NOMO-1 treated with DMSO at 0.1 percent for 48 hours (cell line): ENCODE measurements around the gene PI4K2A.

Source experiments
- DNase-seq: peaks from one replicate; lab custom pipeline; 2025; ENCODE audit not compliant: unreplicated experiment; lab: John Stamatoyannopoulos, UW

The PI4K2A gene

DNA sequence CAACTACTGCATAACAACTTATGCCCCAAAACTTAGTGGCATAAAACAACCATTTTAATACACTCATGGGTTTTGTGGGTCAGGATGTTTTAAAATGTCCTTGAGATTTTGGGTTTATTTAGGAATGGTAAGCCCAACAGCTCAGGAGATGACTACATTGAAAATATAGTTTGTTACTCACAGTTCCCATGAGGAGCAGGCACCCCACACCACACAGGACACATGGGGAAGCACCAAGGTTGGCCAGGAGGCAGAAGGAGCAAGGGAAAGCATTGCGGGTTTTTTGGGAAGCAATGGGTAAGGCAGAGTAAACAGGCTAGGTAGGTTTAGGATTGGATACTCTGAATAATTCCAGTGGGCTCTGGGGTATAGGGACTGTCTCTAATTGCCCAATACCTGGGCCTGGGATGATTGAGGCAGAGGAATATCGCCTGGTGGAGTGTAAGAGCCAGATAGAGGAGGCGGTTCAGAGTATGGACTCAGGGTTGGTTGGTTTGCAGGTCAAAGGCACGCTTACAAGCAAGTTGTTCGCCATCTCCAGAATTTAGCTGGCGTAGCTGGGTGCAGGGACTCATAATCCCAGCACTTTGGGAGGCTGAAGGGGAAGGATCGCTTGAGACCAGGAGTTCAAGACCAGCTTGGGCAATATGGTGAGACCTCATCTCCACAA lies 63.1 kb downstream of the PI4K2A start:
- DNase-seq = no peak

DNA sequence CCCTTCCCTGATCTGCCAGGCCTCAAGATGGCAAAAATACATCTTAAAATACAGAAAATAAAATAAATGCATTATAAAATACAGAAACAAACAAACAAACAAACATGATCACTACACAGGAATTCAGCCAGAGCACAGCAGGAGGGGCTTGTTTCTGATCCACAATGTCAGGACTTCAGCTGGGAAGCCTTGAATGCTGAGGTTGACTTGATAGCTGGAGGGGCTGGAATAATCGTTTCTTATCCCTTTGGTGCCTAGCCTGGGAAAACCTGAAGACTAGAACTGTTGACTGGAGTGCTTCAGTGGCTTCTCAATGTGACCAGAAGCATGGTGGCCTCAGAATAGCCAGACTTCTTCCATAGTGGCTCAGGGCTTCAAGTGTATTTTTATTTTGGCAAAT lies 63.9 kb downstream of the PI4K2A start:
- no peak for DNase-seq

DNA sequence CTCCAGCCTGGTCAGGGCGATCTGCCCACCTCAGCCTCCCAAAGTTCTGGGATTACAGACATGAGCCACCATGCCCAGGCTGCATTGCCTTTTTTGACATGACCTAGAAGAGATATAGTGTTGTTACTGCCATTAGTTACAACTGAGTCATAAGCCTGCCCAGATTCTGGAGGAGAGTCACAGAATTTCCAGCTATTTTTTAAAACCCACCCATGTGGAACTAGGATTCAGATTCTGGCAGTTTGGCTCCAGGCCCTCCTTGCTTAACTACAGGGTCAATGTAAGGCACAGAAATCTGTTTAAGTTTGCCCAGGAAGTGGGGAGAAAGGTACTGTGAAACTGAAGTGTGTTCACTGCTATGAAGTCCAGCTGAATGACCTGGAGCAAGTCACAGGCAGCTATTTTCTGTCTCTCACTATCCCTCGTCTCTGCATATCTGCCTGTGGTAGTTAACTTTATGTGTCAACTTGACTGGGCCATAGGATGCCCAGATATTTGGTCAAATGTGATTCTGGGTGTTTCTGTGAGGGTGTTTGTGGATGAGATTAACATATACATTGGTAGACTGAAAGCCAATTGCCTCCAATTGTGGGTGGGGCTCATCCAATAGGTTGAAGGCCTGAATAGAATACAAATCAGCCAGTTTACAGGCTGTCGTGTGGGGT lies 64.7 kb downstream of the PI4K2A start:
- no peak for DNase-seq

DNA sequence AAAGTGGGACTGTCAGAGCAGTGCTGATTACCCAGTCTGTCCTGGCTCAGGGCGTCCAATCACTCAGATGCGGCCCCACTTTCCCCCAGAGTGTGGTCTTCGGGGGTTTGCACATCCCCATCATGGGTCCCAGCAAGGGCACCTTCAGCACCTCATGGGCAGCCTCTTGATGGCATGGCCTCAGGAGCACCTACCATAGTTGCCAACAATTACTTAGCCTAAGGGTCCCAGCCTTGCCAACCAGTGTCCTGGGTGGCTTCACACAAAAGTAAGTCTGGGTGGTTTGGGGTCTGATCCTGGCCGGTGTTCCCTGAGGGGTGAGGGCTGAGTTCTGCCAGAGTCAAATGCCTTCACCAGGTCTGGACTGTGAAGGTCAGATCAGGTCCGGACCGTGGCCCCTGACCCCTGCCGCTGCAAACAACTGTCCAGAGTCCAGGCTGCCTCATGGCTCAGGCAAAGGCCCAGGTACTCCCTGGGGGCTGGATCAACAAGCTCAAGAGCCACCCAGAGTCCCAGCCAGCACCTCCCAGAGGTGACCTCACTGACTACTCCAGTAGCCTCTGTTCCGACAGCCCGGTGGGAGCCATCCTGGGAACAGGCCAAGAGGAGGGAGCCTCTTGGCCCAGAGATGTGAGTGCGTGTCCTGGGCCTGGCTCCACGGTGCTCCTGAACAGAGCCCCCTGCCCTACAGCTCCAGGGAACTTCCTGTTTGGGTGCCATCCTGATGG lies 66.8 kb downstream of the PI4K2A start:
- no peak for DNase-seq

DNA sequence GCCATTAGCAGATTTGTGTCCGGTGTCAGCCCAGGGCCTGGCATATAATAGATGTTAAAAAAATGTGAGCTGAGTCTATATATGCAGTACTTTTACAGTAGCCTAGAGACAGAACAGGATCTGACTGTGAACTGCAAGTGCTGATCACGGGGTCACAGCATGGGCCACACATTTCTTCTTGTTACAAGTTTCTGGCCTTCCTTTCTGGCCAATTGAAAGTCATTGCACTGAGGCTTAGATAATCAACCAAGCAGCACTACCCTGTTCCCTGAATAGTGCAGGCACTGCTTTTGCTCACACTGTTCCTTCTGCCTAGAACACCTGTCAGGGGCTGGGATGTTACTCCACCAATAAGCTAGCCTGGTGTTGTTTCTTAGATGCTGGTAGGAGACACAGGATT lies 67.7 kb downstream of the PI4K2A start:
- no peak for DNase-seq

GRCh38 chr10:97708976-97709946 lies 68.8 kb downstream of the PI4K2A start:
- peak; percentile 27 for DNase-seq

- DNase-seq = no peak
Measured at GRCh38 chr10:97711640-97712572, 71.4 kb downstream of the PI4K2A start.

GRCh38 chr10:97713339-97713825 lies 72.9 kb downstream of the PI4K2A start, which contains the start of gene MARVELD1:
Gene MARVELD1 (plus strand): TSS chr10:97713730. CDS start chr10:97713877, 147 bp downstream.
- peak; percentile 42 for DNase-seq

DNA sequence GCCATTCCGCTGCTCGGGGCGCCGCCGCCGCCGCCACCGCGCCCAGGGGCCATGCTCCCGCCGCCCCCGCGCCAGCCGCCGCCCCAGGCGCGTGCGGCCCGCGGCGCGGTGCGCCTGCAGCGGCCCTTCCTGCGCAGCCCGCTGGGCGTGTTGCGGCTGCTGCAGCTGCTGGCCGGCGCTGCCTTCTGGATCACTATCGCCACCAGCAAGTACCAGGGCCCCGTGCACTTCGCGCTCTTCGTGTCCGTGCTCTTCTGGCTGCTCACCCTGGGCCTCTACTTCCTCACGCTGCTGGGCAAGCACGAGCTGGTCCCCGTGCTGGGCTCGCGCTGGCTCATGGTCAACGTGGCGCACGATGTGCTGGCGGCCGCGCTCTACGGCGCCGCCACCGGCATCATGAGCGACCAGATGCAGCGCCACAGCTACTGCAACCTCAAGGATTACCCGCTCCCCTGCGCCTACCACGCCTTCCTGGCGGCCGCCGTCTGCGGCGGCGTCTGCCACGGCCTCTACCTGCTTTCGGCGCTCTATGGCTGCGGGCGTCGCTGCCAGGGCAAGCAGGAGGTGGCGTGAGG lies 73.4 kb downstream of the PI4K2A start:
- peak; percentile 50 for DNase-seq

DNA sequence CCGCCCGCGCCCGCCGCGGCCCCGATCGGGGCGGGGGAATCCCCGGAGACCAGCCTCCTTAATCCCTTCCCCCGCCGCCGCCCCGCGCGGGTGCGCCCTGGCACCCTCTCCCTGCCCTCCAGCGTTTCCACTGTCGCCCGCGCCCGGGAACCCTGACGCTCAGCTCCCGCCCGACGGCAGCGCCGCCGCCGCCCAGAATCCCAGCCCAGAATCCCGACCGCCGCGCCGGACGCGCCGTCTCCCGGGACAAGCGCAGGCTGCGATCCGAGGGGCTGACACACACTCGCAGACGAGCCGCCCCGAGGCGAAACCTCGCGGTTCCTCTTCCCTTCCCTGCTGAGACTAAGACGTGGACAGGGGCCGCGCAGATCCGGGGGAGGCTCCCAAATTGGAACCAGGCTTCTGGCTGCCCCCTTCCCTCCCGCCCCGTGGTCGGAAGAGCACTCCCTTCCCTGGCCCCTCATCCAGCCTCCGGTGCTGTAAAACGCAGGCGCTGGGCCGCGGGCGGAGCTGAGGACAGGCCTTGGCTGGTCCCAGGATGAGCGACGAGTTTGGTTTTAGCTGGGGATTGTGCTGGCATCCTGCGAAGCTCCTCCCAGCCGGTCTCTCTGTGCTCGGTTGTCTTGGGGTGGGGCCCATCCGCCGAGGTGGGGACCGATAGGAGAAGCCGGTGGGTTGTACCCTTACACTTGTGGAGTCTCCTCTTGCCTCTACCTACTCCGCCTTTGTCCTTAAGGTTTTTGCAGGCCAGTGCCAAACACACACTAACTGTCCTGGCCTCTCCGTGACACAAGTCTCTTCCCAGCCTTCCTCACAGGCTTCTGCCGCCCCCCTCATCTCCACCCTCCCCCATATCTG lies 74.2 kb downstream of the PI4K2A start:
- peak; percentile 70 for DNase-seq

- no peak for DNase-seq
Measured at GRCh38 chr10:97715259-97715874, 74.9 kb downstream of the PI4K2A start.

- DNase-seq = no peak
Measured at GRCh38 chr10:97717627-97718026, 77.2 kb downstream of the PI4K2A start.

DNA sequence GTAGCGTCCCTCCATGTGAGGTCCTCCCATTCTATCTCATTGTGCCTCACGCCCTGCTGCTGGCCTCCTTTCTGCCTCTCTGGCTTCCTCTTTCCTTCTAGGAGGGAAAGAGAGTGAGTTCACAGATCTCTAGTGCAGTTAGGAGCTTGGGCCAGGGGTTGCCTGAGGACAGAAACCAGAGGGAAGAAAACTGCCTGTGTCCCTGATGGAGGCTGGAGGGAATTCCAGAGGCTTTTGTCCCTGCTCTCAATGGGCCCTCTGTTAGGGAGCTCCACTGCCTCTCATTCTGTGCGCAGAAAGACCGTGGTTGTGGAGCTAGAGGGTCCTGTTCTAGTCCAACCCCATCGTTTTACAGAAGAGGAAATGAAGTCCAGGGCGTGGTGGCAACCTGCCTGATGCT lies 77.7 kb downstream of the PI4K2A start:
- DNase-seq = no peak

DNA sequence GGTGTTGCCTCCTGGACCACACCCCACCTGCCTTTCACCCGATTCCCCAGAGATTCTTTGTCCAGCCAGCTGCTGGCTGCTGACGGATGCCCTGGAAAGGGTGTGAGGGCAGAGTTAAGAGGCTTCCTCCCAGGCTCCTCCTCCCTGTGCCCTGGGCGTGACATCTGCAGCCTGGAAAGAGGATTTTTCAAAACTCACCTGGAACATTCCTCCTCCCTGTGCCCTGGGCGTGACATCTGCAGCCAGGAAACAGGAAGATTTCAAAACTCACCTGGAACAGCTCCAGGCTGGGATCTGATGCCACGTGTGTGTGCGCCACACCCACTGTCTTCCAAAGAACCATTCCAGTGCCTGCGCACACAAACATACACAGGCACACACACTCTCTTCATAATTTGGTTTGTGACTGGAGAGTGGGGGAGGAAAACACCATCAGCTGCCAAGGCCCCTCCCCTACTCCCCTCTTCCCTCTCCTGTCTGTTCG lies 78.2 kb downstream of the PI4K2A start:
- no peak for DNase-seq

DNA sequence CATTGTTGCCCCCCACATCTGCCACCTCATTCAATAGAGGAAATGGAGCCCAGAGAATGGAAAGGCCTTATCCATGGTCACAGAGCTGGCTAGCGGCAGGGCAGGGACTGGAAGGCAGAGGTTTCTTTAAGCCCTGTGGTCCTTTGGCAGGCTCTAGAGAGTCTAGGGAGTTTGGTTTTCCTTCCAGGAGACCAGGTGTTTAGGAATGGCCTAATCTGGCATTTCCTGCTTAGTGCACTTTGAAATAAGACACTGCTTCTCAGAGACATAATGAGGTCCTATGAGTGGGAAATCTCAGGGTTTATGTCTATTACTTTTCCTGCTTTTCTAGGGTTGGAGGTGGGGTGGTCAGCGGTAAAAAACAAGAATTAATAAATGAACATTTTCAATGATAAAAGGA lies 79.1 kb downstream of the PI4K2A start:
- no peak for DNase-seq

GRCh38 chr10:97721871-97722780 lies 81.7 kb downstream of the PI4K2A start:
- no peak for DNase-seq

GRCh38 chr10:97723001-97723400 lies 82.5 kb downstream of the PI4K2A start:
- no peak for DNase-seq
